ENCODE data around the gene ADAMTS6. TPM values are rescaled to one million over a fixed set of nuclear protein-coding genes. Genes with fewer than 3 reads are reported as not detected.

The ADAMTS6 gene
- total and polyA plus RNA-seq, 2 experiments from 2014 or later, result 0.78 to 2.0 TPM

DNA sequence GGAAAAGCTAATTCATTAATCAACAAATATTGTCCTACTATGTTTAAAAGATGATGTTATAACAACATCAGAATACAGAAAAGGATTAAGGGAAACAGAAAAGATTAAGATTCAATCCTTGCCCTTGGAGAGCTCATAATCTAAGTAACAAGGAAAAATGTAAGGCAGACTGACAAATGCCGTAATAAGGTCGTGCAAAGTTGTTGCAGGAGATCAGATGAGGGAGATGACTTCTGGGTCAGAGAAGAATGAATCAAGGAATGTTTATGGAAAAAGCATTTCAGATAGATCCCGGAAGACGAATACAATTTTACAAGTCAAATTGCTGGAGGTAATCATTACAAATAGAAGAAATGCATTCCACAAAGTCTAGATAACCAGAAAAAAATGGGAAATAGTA lies 6.4 kb downstream of the ADAMTS6 start:
- no peak for ATAC-seq
- Mint-ChIP-seq H3K9me3 (no peaks in the 10 kb centered on the region), H3K4me1 (no peaks in the 10 kb centered on the region; the same call in 2 of the 3 replicates), H3K4me3 (no peak overlapping the region), H3K27me3 (ENCODE audit: insufficient read depth, low read depth, poor library complexity) (no peaks in the 10 kb centered on the region), H3K36me3 (ENCODE audit: low read depth) (no peaks in the 10 kb centered on the region), H3K27ac (no peak overlapping the region)
- no peaks in the 10 kb centered on the region for H3K36me3 ChIP-seq (ENCODE audit: insufficient read depth)
- H3K27me3 ChIP-seq (ENCODE audit: insufficient read depth), result peaks cover 8% of the 10 kb centered on the region; the same call in 1 of the 2 replicates
- no peaks in the 10 kb centered on the region for H4K20me1 ChIP-seq (replicated peaks; ENCODE audit: insufficient read depth)
- H2AFZ ChIP-seq, result no peak overlapping the region
- H3K4me2 ChIP-seq, result no peak overlapping the region
- H3K4me1 ChIP-seq (ENCODE audit: insufficient read depth), result peaks cover 22% of the 10 kb centered on the region
- TF ChIP-seq, protein P1, sequence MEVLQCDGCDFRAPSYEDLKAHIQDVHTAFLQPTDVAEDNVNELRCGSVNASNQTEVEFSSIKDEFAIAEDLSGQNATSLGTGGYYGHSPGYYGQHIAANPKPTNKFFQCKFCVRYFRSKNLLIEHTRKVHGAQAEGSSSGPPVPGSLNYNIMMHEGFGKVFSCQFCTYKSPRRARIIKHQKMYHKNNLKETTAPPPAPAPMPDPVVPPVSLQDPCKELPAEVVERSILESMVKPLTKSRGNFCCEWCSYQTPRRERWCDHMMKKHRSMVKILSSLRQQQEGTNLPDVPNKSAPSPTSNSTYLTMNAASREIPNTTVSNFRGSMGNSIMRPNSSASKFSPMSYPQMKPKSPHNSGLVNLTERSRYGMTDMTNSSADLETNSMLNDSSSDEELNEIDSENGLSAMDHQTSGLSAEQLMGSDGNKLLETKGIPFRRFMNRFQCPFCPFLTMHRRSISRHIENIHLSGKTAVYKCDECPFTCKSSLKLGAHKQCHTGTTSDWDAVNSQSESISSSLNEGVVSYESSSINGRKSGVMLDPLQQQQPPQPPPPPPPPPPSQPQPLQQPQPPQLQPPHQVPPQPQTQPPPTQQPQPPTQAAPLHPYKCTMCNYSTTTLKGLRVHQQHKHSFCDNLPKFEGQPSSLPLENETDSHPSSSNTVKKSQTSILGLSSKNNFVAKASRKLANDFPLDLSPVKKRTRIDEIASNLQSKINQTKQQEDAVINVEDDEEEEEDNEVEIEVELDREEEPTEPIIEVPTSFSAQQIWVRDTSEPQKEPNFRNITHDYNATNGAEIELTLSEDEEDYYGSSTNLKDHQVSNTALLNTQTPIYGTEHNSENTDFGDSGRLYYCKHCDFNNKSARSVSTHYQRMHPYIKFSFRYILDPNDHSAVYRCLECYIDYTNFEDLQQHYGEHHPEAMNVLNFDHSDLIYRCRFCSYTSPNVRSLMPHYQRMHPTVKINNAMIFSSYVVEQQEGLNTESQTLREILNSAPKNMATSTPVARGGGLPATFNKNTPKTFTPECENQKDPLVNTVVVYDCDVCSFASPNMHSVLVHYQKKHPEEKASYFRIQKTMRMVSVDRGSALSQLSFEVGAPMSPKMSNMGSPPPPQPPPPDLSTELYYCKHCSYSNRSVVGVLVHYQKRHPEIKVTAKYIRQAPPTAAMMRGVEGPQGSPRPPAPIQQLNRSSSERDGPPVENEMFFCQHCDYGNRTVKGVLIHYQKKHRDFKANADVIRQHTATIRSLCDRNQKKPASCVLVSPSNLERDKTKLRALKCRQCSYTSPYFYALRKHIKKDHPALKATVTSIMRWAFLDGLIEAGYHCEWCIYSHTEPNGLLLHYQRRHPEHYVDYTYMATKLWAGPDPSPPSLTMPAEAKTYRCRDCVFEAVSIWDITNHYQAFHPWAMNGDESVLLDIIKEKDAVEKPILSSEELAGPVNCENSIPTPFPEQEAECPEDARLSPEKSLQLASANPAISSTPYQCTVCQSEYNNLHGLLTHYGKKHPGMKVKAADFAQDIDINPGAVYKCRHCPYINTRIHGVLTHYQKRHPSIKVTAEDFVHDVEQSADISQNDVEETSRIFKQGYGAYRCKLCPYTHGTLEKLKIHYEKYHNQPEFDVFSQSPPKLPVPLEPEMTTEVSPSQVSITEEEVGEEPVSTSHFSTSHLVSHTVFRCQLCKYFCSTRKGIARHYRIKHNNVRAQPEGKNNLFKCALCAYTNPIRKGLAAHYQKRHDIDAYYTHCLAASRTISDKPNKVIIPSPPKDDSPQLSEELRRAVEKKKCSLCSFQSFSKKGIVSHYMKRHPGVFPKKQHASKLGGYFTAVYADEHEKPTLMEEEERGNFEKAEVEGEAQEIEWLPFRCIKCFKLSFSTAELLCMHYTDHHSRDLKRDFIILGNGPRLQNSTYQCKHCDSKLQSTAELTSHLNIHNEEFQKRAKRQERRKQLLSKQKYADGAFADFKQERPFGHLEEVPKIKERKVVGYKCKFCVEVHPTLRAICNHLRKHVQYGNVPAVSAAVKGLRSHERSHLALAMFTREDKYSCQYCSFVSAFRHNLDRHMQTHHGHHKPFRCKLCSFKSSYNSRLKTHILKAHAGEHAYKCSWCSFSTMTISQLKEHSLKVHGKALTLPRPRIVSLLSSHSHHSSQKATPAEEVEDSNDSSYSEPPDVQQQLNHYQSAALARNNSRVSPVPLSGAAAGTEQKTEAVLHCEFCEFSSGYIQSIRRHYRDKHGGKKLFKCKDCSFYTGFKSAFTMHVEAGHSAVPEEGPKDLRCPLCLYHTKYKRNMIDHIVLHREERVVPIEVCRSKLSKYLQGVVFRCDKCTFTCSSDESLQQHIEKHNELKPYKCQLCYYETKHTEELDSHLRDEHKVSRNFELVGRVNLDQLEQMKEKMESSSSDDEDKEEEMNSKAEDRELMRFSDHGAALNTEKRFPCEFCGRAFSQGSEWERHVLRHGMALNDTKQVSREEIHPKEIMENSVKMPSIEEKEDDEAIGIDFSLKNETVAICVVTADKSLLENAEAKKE (CRISPR knock-in tag; IDR thresholded peaks at IDR 0.05), result no peak
- TF ChIP-seq POLR2AphosphoS5 (IDR thresholded peaks at IDR 0.05; ENCODE audit: low read depth) (no peak), EZH2 (IDR thresholded peaks at IDR 0.05; ENCODE audit: low read depth, unreplicated experiment) (no peak), ZNF114 (CRISPR knock-in tag; IDR thresholded peaks at IDR 0.05) (no peak), NANOG (IDR thresholded peaks at IDR 0.05; ENCODE audit: borderline replicate concordance) (no peak)
- TF ChIP-seq, protein P2, sequence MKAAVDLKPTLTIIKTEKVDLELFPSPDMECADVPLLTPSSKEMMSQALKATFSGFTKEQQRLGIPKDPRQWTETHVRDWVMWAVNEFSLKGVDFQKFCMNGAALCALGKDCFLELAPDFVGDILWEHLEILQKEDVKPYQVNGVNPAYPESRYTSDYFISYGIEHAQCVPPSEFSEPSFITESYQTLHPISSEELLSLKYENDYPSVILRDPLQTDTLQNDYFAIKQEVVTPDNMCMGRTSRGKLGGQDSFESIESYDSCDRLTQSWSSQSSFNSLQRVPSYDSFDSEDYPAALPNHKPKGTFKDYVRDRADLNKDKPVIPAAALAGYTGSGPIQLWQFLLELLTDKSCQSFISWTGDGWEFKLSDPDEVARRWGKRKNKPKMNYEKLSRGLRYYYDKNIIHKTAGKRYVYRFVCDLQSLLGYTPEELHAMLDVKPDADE (IDR thresholded peaks at IDR 0.05), result no peak
- no peak overlapping the region for H3K4me3 ChIP-seq
- no peaks in the 10 kb centered on the region for H3K9me2 ChIP-seq (ENCODE audit: insufficient read depth)
- DNase-seq (ENCODE audit: low spot score), result no peak
- no peaks in the 10 kb centered on the region for H3K79me2 ChIP-seq (replicated peaks; ENCODE audit: insufficient read depth)
- H3K27ac ChIP-seq (ENCODE audit: low read depth), result no peak overlapping the region
- no peaks in the 10 kb centered on the region for H3F3A ChIP-seq (replicated peaks; ENCODE audit: low read depth)

Data from GM23338 (cell line).